HAP-1 (cell line): ENCODE data around the gene ICA1.

Experiments used
- DNase-seq, 2 experiments: peaks; one replicate each; pipeline ENCODE4 v3.0.0-alpha.2; 2016 to 2020; ENCODE audit warnings: low spot score in 2 of 2
- H3K27me3 ChIP-seq: fragments of 250-450 bp; sonication (Bioruptor Pico); 2 replicates; pipeline ENCODE4 v1.5.1; 2020; ENCODE audit warnings: low read depth, mild to moderate bottlenecking, moderate library complexity
- H3K36me3 ChIP-seq: fragments of 250-450 bp; sonication (Bioruptor Pico); replicated peaks from 2 replicates; pipeline ENCODE4 v1.5.1; 2020; ENCODE audit warnings: mild to moderate bottlenecking
- H3K4me1 ChIP-seq: fragments of 250-450 bp; sonication (Bioruptor Pico); 2 replicates; pipeline ENCODE4 v1.5.1; 2020; ENCODE audit warnings: mild to moderate bottlenecking
- H3K4me3 ChIP-seq: fragments of 250-450 bp; sonication (Bioruptor Pico); 2 replicates; pipeline ENCODE4 v1.5.1; 2020; ENCODE audit warnings: mild to moderate bottlenecking, moderate library complexity
- H3K9me3 ChIP-seq: fragments of 250-450 bp; sonication (Bioruptor Pico); 2 replicates; pipeline ENCODE4 v1.5.1; 2020; ENCODE audit warnings: mild to moderate bottlenecking, moderate library complexity
- in situ Hi-C: fragments of 300-500 bp; cut with MboI; formaldehyde crosslinking; loops from 3 replicates; pipeline ENCODE4 v1.14.3; 2020; ENCODE audit warnings: low sequenced_read_pairs, inconsistent platforms, mixed read lengths

ICA1 gene

DNA sequence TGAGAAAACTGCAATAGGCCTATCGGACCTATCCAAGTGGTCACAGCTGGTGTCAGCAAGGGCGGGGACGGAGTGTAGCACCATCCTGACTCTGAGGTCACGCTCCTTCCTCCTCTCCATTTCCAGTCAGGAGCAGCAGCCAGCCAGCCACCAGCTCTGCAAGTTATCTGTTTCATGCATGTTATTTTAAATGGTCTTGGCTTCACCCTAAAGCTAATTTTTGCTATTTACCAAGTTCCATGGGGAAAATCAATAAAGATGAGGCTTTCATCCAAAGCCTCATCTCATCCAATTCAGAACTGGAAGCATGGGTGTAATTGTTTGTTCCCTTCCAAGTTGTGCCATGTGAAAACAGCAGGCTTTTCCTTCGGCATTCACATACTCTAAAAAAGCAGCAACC is 49.3 kb downstream of the ICA1 start:
- Histone ChIP-seq H3K4me3 (no peak overlapping the region), H3K4me1 (no peaks in the 10 kb centered on the region), H3K36me3 (no peaks in the 10 kb centered on the region), H3K27me3 (no peaks in the 10 kb centered on the region), H3K9me3 (no peaks in the 10 kb centered on the region)
- in situ Hi-C loops: loop anchor here (10.0 to 25.0 kb wide), 2 partner anchors 550 to 788 kb away; no protein-coding TSS in a partner anchor
- no peak for DNase-seq

DNA sequence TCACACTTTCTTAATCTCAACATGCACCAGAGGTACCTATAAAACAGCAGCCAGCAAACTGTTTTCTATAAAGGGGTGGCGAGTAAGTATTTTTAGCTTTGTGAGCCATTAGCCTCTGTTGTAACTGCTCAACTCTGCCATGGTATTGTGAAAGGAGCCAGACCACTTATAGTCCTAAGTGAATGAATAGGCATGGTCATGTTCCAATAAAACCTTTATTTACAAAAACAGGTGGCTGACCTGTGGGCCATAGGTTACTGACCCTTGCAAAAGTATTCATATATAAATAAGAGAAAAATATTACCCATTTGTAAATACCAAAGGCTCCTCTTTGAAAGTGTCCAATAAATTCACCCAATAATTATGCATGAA is 50.3 kb downstream of the ICA1 start:
- no peaks in the 10 kb centered on the region for H3K27me3 ChIP-seq
- in situ Hi-C loops: loop anchor here (10.0 to 25.0 kb wide), 2 partner anchors 549 to 787 kb away; no protein-coding TSS in a partner anchor
- DNase-seq: no peak

DNA sequence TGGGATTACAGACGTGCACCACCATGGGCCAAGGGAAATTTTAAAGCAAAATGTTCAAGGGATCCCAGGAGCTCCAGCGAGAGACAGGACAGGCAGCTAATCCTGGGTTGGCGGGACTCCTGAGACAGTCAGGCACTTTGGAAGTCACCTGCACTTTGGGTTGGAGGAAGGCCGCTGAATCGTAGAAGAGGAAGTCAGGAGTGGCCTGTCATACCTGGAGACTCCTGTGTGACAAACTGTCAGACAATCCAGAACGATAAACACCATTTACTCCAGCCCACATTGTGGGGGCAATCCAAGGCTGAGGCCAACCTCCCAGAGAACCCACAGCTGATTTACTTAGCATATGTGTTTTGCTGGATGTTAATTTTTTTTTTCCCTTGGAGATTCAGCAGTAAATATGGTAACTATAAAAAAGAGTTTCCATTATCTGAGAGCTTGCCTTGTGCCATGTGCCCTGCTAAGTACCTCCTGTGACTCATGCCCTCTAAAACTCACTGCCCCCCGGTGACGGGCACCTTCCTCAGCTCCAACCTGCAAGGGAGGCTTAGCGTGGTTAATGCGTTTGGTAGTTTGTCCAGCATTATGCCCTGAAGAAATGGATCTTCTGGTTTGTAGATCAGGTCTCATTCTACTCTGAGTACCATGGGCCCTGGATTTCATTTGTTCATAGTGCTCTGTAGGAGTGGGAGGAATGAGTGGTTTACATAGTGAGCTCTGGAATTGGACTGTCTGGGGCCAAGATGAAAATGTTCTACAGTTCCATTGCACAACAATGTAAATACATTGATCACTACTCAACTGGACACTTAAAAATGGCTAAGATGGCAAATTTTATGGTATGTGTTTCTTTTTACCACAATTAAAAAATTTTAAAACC is 50.9 kb downstream of the ICA1 start:
- H3K27me3 ChIP-seq: no peaks in the 10 kb centered on the region
- H3K4me3 ChIP-seq: no peak overlapping the region
- in situ Hi-C loops: loop anchor here (10.0 to 25.0 kb wide), 2 partner anchors 549 to 786 kb away; no protein-coding TSS in a partner anchor
- DNase-seq: no peak
- no peaks in the 10 kb centered on the region for H3K36me3 ChIP-seq
- H3K4me1 ChIP-seq: no peaks in the 10 kb centered on the region
- H3K9me3 ChIP-seq: no peaks in the 10 kb centered on the region

More for the DNA sequence above, 50.3 kb downstream of the ICA1 start:
- no peaks in the 10 kb centered on the region for H3K4me1 ChIP-seq
- no peaks in the 10 kb centered on the region for H3K9me3 ChIP-seq
- no peaks in the 10 kb centered on the region for H3K36me3 ChIP-seq
- no peak overlapping the region for H3K4me3 ChIP-seq

DNA sequence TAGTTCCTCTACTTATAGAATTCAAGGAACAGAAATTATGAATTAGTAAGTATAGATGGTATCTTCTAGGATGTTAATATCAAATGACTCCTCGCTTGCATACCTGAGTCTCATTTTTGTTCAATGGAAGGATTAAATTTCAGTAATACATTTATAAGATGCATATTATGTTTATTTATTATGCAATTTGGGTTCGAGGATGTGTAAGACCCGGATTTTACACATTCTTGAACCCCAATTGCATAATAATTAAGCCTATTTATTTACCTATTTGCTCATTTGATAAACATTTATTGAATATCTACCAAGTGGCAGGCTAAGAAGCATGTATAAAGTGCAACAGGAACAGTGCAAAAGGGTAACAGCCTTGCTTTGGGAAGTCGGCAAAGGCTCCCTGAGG is 52.6 kb downstream of the ICA1 start:
- no peaks in the 10 kb centered on the region for H3K9me3 ChIP-seq
- no peak overlapping the region for H3K4me3 ChIP-seq
- in situ Hi-C loops: loop anchor here (25.0 kb wide), 1 partner anchor 547 kb away; no protein-coding TSS in a partner anchor
- H3K27me3 ChIP-seq: no peaks in the 10 kb centered on the region
- no peaks in the 10 kb centered on the region for H3K36me3 ChIP-seq
- DNase-seq: no peak
- H3K4me1 ChIP-seq: no peaks in the 10 kb centered on the region

DNA sequence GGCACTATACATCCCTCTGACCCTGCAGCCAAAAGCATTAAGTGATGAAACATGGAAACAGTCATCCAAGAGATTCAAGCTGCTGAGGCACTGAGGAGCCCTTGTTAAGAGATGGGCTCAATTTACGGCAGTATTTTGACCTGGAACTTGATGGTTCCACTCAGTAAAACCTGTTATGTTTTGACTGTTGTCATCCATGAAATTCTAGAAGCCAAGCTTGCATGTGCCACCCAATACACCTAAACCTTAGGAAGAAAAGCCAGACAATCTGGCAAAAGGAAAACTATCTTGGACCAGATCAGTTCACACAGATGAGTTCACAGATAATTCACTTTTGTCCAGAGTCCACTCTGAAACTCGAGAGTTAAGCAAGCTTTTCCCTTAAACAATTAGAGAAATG is 53.2 kb downstream of the ICA1 start:
- no peak for DNase-seq
- no peaks in the 10 kb centered on the region for H3K27me3 ChIP-seq
- no peaks in the 10 kb centered on the region for H3K4me1 ChIP-seq
- H3K4me3 ChIP-seq: no peak overlapping the region
- no peaks in the 10 kb centered on the region for H3K9me3 ChIP-seq
- in situ Hi-C loops: loop anchor here (25.0 kb wide), 1 partner anchor 547 kb away; no protein-coding TSS in a partner anchor
- no peaks in the 10 kb centered on the region for H3K36me3 ChIP-seq

DNA sequence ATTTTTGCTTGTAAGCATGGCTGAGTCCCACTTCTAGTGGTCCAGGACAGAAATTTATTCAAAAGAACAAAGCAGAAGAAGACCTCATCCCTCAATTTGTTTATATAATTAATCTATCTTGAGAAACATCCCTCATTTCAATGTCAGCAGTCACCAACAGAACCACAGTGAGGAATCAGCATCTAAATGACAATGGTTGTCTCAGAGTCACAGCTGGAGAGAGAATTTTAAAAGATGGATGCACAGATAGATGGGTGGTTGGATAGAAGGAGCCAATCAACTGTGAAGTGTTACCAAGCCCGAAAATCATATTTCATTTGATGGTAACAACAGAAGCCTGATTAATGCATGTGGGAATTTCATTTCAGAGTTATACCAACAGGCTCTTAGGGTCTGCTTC is 55.0 kb downstream of the ICA1 start:
- no peaks in the 10 kb centered on the region for H3K27me3 ChIP-seq
- H3K36me3 ChIP-seq: no peaks in the 10 kb centered on the region
- no peaks in the 10 kb centered on the region for H3K9me3 ChIP-seq
- DNase-seq: no peak
- in situ Hi-C loops: loop anchor here (25.0 kb wide), 1 partner anchor 545 kb away; no protein-coding TSS in a partner anchor
- H3K4me3 ChIP-seq: no peak overlapping the region
- H3K4me1 ChIP-seq: no peaks in the 10 kb centered on the region

DNA sequence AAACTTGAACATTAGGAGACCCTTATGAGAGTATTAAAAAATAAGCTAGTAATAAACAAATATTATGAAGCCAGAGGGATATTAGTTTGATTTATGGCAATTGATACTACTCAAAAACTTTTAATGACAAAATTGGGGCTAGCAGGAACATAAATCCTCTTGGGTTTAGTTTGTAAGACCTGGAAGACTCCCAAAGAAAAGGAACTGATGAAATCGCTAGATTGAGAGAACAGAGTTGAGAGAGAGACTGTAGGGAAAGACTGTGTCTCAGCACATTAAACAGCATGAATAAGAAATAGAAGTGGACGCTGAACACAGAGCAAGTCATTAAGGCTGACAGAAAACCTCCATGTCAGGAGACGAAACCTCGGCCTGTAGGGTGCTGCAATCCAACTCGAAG is 56.4 kb downstream of the ICA1 start:
- Histone ChIP-seq H3K27me3 (no peaks in the 10 kb centered on the region), H3K4me3 (no peak overlapping the region), H3K36me3 (no peaks in the 10 kb centered on the region), H3K4me1 (no peaks in the 10 kb centered on the region), H3K9me3 (no peaks in the 10 kb centered on the region)
- no peak for DNase-seq
- in situ Hi-C loops: loop anchor here (25.0 kb wide), 1 partner anchor 543 kb away; no protein-coding TSS in a partner anchor

DNA sequence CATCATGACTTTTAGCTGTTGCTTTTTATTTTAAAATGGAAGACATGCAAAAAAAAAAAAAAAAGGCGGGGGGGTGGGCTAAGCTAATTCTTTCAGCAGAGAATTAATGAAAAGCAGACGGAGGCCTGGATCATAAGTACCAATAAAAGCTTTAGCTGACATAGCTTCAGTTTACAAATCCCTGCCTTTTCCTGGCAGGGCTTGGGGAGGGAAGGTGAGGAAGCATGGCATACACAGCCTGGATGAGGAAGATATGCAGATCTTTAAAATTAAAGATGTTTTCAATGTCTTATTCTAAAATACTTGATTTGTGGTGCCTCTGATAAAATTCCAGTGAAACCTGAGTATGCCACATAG is 57.0 kb downstream of the ICA1 start:
- Histone ChIP-seq H3K27me3 (no peaks in the 10 kb centered on the region), H3K4me1 (no peaks in the 10 kb centered on the region), H3K36me3 (no peaks in the 10 kb centered on the region), H3K4me3 (no peak overlapping the region), H3K9me3 (no peaks in the 10 kb centered on the region)
- no peak for DNase-seq
- in situ Hi-C loops: loop anchor here (25.0 kb wide), 1 partner anchor 543 kb away; no protein-coding TSS in a partner anchor

DNA sequence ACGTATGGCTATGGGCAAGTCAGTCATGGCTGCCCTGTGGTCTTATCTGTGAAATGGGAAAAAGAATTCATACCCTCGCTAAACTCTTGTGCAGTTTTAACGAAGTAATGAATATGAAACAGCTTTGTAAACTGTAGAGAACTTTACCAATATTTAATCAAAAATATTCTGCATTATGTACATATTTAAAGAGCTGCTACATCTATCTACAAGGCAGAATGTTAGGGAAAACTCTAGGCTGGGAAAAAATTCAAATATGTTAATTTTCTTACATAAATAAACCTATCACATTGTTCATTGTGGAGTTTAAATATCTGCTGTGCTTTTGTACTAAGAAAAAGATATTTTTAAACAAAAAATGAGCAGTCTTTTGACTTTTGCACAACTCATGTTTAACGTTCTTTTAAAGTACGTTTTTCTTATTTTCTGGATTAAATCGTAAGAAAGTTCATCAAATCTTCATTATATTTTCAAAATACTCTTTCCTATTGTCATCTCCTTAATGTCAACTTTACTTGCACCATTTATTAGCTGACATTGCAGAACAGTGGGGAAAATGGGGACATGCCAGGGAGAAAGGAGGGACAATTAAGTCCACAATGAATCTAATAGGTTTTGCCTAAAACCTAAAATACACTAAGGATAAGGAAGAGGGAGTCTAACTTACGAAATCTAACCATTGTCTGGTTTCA is 57.5 kb downstream of the ICA1 start:
- Histone ChIP-seq H3K4me1 (no peaks in the 10 kb centered on the region), H3K27me3 (no peaks in the 10 kb centered on the region), H3K4me3 (no peak overlapping the region), H3K9me3 (no peaks in the 10 kb centered on the region), H3K36me3 (no peaks in the 10 kb centered on the region)
- in situ Hi-C loops: loop anchor here (25.0 kb wide), 1 partner anchor 542 kb away; no protein-coding TSS in a partner anchor
- no peak for DNase-seq

DNA sequence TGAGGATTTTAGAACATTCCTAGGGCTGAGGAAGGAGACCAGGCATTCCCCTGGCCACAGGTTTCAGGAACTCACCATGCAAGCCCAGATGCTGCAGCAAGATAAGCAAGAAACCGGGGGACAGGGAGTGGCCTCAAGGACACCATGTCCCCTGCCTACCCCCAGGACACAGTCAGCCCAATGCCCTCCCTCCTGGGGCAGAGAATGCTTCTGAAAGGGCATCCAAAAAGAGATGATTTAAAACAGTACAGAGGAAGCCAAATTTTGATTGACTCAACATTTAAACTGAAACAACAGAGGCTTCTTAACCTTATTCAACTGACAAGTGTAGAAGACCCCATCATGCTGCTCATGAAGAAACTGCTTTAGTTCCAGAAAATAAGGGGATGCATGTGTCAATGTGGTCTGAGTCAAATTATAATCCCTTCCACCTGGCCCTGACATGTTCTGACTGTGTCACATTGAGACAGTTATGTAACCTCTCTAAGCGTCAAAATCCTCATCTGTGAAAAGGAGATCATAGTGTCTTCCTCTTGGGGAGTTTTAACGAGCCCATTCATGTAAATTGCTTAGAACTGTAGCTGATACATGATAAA is 60.0 kb downstream of the ICA1 start:
- H3K4me3 ChIP-seq: no peak overlapping the region
- DNase-seq: no peak
- H3K27me3 ChIP-seq: no peaks in the 10 kb centered on the region
- in situ Hi-C loops: loop anchor here (25.0 kb wide), 1 partner anchor 540 kb away; no protein-coding TSS in a partner anchor
- H3K9me3 ChIP-seq: no peaks in the 10 kb centered on the region
- no peaks in the 10 kb centered on the region for H3K4me1 ChIP-seq
- H3K36me3 ChIP-seq: no peaks in the 10 kb centered on the region

DNA sequence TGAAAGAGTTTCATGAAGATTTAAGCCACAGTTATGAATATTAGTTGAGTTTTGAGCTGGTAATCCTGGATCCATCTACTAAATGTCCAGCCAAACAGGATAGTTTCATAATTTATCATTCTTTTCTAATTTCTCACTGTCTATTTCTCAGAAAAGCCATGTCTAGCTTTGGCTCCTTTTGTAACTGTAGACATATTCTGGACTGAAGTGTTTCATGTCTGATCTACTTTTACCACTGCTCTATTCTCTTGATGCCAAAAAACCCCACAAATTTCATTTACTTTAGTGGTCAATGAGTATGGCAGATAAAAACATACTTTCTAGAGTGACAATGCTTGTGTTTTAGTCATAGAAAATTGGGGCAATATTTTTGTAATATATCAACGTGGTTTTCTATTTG is 61.2 kb downstream of the ICA1 start:
- Histone ChIP-seq H3K36me3 (no peaks in the 10 kb centered on the region), H3K4me3 (no peak overlapping the region), H3K4me1 (no peaks in the 10 kb centered on the region), H3K27me3 (no peaks in the 10 kb centered on the region), H3K9me3 (no peaks in the 10 kb centered on the region)
- in situ Hi-C loops: loop anchor here (25.0 kb wide), 1 partner anchor 538 kb away; no protein-coding TSS in a partner anchor
- DNase-seq: no peak

DNA sequence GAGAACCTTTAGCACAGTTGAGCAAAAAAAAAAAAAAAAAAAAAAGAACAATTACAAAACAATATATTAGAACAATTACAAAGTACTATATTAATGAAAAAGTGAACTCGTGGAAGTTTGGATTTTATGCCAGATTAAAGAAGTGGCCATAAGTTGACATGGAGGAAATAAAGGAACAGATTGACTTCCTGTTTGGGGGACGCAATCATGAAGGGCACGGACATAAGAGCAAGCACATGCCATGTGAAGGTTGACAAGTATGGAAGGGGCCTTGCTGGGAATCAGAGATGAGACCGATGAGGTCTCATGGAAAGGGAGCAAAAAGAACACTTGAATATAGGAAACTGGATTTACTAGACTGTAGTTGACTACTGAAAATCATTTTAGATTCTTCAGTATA is 61.7 kb downstream of the ICA1 start:
- DNase-seq: no peak
- H3K9me3 ChIP-seq: no peaks in the 10 kb centered on the region
- no peaks in the 10 kb centered on the region for H3K36me3 ChIP-seq
- no peaks in the 10 kb centered on the region for H3K27me3 ChIP-seq
- H3K4me3 ChIP-seq: no peak overlapping the region
- H3K4me1 ChIP-seq: no peaks in the 10 kb centered on the region
- in situ Hi-C loops: loop anchor here (25.0 kb wide), 1 partner anchor 538 kb away; no protein-coding TSS in a partner anchor

DNA sequence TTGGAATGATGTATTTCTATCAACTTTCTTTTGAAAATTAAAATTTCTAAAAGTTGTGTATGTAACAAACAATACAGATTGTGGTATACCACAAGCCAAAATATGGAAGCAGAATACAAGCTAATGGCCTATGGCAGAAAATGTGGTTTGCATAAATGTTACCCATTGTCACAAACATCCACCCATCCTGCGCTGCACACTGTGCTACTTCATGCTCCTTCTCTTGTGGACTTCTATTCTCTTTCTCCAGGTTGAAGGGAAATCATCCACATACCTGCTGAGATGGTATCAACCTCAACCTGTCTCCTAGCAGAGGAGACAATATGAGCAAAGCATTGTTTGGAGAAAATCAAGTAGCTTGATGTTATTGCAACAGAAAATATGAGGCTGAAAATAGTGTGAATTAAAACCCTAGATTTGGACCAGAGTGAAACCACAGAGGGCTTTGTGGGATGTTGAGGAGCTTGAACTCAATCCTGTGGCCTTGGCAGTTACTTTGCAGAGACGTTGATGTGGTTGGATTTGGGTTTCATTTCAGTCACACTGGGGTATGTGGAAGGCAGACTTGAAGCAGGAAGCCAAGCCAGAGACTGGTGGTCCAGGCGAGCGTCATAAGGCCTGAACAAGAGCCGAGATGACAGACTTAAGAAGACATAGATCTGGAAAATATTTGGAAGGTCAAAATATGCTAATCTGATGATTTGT is 63.8 kb downstream of the ICA1 start:
- no peak for DNase-seq
- in situ Hi-C loops: no loop called here

More for the DNA sequence above, 63.8 kb downstream of the ICA1 start:
- Histone ChIP-seq H3K4me3 (no peak overlapping the region), H3K4me1 (no peaks in the 10 kb centered on the region), H3K36me3 (no peaks in the 10 kb centered on the region), H3K9me3 (no peaks in the 10 kb centered on the region), H3K27me3 (no peaks in the 10 kb centered on the region; the same call in none of the 2 replicates)
